CD4-positive, alpha-beta T cell treated with Interleukin-6 at 100 ng/mL for 8 hours (primary cell): Measurements from ENCODE around the gene NARS2.
"Not testable (repeated sequence)": the region's sequence is repeated elsewhere in the genome, so short reads cannot be mapped to it uniquely, and the experiment has no call there.

Experiments
- DNase-seq: peaks from one replicate; pipeline ENCODE4 v3.0.0-alpha.2; 2020; ENCODE audit warnings: mixed read lengths, low spot score

The NARS2 gene

GRCh38 chr11:78575478-78575877 lies 814 bp upstream of the NARS2 start:
- DNase-seq = no peak

GRCh38 chr11:78573681-78574080 lies 983 bp downstream of the NARS2 start:
- DNase-seq = no peak

GRCh38 chr11:78573271-78573670 lies 1.4 kb downstream of the NARS2 start:
- DNase-seq = no peak

GRCh38 chr11:78572394-78572793 lies 2.3 kb downstream of the NARS2 start:
- DNase-seq = no peak

GRCh38 chr11:78570031-78570430 lies 4.6 kb downstream of the NARS2 start:
- no peak for DNase-seq

- no peak for DNase-seq
Observed at GRCh38 chr11:78567209-78567608, 7.5 kb downstream of the NARS2 start.

- peak; percentile 61 for DNase-seq
Observed at GRCh38 chr11:78564490-78565467, 9.9 kb downstream of the NARS2 start.

GRCh38 chr11:78564037-78564436 lies 10.6 kb downstream of the NARS2 start:
- DNase-seq = not testable (repeated sequence)

GRCh38 chr11:78563090-78563489 lies 11.6 kb downstream of the NARS2 start:
- not testable (repeated sequence) for DNase-seq

- DNase-seq = no peak
Observed at GRCh38 chr11:78562398-78562797, 12.3 kb downstream of the NARS2 start.

GRCh38 chr11:78560826-78561484 lies 13.7 kb downstream of the NARS2 start:
- no peak for DNase-seq

- no peak for DNase-seq
Observed at GRCh38 chr11:78560153-78560552, 14.5 kb downstream of the NARS2 start.

- DNase-seq = no peak
Observed at GRCh38 chr11:78557236-78557635, 17.4 kb downstream of the NARS2 start.

- DNase-seq = no peak
Observed at GRCh38 chr11:78555592-78555991, 19.1 kb downstream of the NARS2 start.

- no peak for DNase-seq
Observed at GRCh38 chr11:78552881-78553280, 21.8 kb downstream of the NARS2 start.

GRCh38 chr11:78552139-78552538 lies 22.5 kb downstream of the NARS2 start:
- not testable (repeated sequence) for DNase-seq

GRCh38 chr11:78551066-78551465 lies 23.6 kb downstream of the NARS2 start:
- DNase-seq = no peak

GRCh38 chr11:78549624-78550409 lies 24.8 kb downstream of the NARS2 start:
- DNase-seq = no peak

- no peak for DNase-seq
Observed at GRCh38 chr11:78548911-78549590, 25.6 kb downstream of the NARS2 start.

- no peak for DNase-seq
Observed at GRCh38 chr11:78547931-78548705, 26.5 kb downstream of the NARS2 start.

GRCh38 chr11:78542007-78542406 lies 32.7 kb downstream of the NARS2 start:
- DNase-seq = no peak
